CMK (cell line): ENCODE data around the gene INPP5A.
"Not testable (repeated sequence)": the region's sequence is repeated elsewhere in the genome, so short reads cannot be mapped to it uniquely, and the experiment has no call there.

Experiments used
- DNase-seq: peaks from one replicate; pipeline ENCODE4 v3.0.0-alpha.2; 2010; ENCODE audit warnings: low read depth

Gene INPP5A

DNA sequence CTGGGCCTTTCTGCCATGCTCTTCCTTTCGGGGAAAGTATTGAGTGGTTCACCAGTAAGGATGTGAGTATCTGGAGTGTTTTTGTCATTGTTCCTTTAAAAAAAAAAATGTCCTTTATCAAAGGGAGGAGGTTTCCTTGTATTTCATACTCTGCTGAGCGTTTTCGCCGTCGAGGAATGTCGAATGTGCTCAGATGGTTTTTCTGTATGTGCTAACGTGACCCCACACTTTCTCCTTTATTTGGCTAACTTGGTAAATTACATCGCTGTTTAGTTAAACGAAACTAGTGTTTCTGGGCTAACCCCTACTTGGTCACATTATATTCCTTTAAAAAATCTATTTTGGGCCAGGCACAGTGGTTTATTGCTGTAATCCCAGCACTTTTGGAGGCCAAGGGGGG, 45.9 kb downstream of the INPP5A start:
- no peak for DNase-seq

DNA sequence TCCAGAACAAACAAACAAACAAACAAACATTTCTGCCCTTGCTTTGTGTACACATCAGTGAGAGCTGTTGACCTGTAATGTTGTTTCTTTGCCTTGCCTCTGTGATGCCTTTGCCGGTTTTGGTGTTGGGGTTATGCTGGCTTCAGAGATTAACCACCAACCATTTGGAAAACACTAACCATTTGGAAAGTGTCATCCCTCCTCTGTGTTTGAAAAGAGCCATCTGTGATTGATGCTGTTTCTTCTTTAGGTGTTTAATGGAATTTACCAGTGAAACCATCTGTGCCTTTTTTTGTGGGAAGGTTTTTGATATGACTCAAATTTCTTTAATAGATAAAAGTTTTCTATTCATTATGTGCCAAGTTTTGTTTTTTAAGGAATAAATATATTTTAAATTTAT, 46.5 kb downstream of the INPP5A start:
- DNase-seq: no peak

DNA sequence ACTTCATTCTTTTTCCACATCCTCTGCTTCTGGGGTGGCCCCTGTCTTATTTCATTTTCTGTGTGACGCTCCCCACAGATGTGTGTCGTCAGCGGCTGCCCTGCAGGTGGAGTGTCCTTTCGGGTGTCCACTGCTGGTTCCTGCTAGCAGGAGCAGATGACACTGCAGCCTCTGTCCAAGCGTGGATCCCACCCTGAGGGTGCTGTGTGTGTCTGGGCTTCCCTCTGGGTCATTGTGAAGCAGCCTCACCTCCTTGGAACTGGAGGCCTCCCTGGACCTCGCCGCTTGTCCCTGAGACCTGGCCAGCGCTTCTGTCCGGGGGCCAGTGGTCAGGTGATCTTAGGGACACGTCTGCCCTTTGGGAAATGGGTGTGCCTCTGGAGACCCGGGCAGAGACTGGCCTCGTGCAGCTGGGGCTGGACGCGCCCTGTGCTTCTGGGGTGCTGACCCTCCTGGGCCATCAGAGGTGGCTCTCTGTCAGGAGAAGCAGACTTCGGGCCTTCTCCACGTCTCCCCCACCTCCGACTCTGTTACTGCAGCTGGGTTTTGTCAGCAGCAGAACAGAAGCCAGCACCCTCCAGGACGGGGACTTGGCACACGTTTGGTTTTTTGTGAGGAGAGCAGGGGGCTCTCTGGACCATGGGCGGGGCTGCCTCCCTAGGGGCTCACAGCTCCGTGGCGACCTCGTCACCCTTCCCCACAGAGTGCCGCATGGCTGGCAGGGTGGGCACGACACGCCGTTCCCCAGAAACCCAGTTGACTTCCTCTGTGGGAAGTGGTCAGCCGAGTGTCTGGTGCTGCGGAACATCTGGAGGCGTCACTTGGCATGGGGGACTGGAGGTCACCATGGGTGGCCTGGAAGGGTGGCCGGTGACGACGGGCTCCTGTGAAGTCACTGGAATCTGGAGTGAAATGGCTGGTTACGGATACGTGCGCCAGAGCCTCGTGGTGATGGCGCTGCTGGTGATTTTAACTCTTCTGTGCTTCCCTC, 48.4 kb downstream of the INPP5A start:
- DNase-seq: no peak

- DNase-seq: no peak
Observed at GRCh38 chr10:132586739-132587138, 49.2 kb downstream of the INPP5A start.

GRCh38 chr10:132587175-132587574, 49.6 kb downstream of the INPP5A start:
- DNase-seq: no peak

DNA sequence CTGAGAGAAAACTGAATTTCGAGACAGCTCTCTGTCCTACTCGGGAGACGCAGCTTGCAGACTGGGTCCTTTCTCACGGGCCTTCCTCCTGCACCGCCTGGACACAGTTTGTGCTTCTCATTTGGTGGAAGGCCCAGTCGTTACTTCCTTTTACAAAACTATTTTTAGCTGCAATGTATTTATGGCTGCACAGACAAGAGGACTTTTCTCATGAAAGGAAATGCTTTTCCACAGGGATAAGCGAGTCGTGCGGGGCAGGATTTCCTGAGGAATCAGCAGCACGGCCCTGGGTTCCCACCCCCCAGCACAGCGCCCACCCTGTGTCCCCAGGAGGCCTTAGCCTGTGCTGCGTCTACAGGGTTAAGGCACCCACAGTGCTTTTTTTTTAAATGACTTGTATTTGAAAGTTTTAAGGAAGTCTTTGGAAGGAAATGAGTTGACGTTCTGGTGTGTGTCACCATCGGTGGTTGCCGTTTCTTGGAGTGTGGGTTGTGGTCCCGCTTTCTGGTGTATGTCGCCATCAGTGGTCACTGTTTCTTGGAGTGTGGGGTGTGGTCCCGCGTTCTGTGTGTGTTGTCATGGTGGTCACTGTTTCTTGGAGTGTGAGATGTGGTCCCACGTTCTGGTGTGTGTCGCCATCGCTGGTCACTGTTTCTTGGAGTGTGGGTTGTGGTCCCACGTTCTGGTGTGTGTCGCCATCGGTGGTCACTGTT, 50.9 kb downstream of the INPP5A start:
- DNase-seq: no peak

DNA sequence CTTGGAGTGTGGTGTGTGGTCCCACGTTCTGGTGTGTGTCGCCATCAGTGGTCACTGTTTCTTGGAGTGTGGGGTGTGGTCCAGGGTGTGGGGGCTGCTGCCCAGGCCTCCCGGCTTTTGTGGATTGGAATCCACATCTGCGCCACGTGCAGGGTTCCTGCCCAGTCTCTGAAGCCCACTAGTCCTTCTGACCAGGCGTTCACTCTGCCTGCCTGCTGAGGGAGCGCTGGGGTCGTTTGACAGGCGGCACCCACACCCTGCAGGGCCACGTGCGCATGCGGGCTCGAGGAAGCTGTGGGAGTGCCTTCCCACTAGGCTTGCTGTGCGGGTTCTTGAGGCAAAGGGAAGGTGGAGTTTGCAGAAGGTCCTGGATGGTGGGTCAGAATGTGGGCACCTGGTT, 51.4 kb downstream of the INPP5A start:
- no peak for DNase-seq

DNA sequence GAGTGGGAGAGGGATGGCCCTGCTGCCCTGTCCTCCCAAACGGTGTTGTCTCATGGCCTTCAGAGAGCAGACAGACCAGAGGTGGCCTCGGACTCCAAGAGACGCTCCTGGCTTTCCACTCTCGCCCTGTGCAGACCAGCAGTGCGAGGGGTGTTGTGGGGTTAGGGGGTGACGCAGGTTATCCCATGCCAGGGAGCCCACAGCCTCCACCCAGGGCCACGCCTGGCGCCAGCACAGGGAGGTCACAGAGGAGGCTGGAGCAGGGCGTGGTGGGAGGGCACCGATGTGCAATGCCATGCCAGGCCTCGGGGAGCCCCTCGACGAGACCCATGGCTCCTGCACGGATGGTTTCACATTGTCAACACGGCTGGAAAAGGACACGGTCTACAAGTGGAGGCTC, 52.1 kb downstream of the INPP5A start:
- no peak for DNase-seq

GRCh38 chr10:132590094-132590751, 52.6 kb downstream of the INPP5A start:
- DNase-seq: no peak

GRCh38 chr10:132590752-132591121, 53.1 kb downstream of the INPP5A start:
- DNase-seq: no peak

DNA sequence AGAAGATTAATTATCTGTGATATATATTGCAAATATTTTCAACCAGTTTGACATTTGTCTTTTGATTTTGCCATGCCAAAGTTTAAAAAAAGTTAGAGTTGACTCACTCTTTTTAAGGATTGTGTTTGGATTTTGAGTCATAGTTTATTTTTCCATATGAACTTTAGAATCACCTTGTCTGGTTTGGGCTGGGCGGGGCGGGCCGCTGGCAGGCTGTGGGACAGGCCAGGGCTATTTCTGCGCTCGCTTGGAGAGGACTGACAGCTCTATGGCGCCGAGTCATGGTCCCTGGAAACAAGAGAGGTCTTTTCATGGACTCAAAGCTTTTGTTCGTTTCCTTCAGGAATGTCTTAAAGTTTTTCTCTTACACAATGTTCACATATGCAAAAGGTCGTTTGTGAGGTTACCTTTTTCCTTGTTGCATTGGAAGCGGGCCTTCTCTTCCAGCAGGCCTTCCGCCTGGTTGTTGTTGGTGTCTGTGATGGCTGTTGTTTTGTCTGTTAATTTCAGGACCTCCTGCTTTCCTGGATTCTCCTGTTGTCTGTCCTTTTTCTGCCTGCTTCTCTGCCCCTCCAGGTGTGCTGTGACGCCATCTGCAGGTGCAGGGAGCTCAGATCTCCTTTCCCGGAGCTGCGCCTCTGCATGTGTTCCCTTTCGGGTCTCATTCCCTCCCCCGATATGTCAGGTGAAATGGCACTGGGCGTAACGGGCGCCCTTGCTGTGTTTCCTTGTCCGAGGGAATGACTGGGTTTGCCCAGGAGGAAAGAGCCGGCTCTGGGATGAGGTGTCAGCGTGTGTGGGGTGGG, 53.8 kb downstream of the INPP5A start:
- no peak for DNase-seq

GRCh38 chr10:132592790-132593383, 55.3 kb downstream of the INPP5A start:
- DNase-seq: no peak

DNA sequence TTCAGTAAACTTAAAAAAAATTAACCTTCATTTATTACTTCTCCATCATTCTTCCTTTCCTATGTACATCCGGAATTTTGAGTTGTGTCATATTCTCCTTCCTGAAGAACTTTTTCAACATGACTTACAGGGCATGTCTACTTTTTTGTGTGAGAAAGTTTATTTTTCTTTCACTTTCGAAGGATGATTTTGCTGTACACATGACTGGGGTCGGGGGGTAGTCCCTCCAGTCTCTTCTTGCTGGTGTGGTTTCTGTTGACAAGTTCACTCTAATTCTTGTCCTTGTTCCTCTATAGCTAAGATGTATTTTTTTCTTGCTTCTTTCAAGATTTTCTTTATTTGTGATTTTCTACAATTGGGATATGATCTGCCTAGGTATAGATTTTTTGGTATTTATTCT, 55.8 kb downstream of the INPP5A start:
- DNase-seq: no peak

GRCh38 chr10:132593900-132594876, 56.6 kb downstream of the INPP5A start:
- no peak for DNase-seq

DNA sequence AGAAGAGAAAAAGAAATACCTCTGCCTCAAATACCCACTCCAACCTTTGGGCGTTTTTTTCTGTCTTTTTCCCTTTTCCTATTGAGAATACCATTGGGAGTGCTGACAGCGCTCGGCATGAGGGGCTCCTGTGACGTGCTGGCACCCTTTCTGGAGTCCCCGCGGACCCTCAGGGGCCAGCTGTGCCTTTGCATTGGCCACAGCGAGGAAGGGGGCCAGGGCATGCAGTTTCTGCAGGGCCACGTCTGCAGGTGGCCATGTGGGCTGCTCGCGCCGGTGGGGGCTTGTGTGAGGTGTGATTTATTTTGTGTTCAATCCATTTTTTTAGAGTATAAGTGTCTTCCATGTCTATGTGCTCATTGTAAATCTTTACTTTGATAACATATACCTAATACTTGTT, 57.4 kb downstream of the INPP5A start:
- DNase-seq: no peak

- no peak for DNase-seq
Observed at GRCh38 chr10:132595854-132596253, 58.3 kb downstream of the INPP5A start.

DNA sequence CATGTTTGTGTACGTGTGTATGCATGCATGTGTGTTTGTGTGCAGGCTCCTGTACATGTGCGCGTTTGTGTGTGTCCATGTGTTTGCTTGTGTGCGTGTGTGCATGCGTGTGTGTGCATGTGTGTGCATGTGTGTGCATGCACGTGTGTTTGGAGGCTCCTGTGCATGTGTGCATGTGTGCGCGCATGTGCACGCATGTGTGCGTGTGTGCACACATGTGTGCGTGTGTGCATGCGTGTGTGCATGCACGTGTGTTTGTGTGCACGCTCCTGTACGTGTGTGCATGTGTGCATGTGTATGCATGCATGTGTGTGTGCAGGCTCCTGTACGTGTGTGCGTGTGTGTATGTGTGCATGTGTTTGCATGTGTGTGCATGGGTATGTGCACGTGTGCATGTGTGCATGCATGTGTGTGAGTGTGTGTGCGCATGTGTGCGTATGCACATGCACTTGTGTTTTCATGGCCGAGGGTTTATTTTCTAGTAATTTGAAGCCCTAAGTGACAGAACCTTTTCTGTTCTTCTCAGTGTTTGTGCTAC, 59.2 kb downstream of the INPP5A start:
- no peak for DNase-seq

- DNase-seq: no peak
Observed at GRCh38 chr10:132597654-132598053, 60.1 kb downstream of the INPP5A start.

- not testable (repeated sequence) for DNase-seq
Observed at GRCh38 chr10:132599023-132599618, 61.5 kb downstream of the INPP5A start.

GRCh38 chr10:132599732-132600131, 62.1 kb downstream of the INPP5A start:
- DNase-seq: no peak
